K562 (cell line): ENCODE data around the gene TPD52L2. TPM values are rescaled to one million over a fixed set of nuclear protein-coding genes. Genes with fewer than 3 reads are reported as not detected.

ENCODE experiments used
- BACH1 ChIP-seq: fragments of 200-800 bp; sonication (Bioruptor generic); IDR thresholded peaks from 2 replicates; pipeline ENCODE4 v1.6.1; 2016; ENCODE audit warnings: missing genetic modification characterization, missing compliant biosample characterization
- E2F3 ChIP-seq: fragments of 250-450 bp; sonication (Bioruptor Pico); IDR thresholded peaks from 2 replicates; pipeline ENCODE4 v1.4.0; 2020; ENCODE audit warnings: mild to moderate bottlenecking
- ELF2 ChIP-seq: fragments of 250-450 bp; sonication (Bioruptor Pico); IDR thresholded peaks from 2 replicates; pipeline ENCODE4 v1.5.0; 2021; ENCODE audit warnings: mild to moderate bottlenecking
- FOXK1 ChIP-seq: sonication (generic); formaldehyde crosslinking; IDR thresholded peaks from 2 replicates; pipeline ENCODE4 v1.8.0; 2022; ENCODE audit warnings: missing genetic modification reagents, mild to moderate bottlenecking, borderline replicate concordance
- FOXP4 ChIP-seq: sonication (generic); formaldehyde crosslinking; IDR thresholded peaks from 2 replicates; pipeline ENCODE4 v1.8.0; 2022; ENCODE audit warnings: mild to moderate bottlenecking, missing genetic modification reagents, borderline replicate concordance
- PYGO2 ChIP-seq: fragments of 450-650 bp; IDR thresholded peaks from 2 replicates; pipeline ENCODE4 v1.6.1; 2016; ENCODE audit warnings: mild to moderate bottlenecking, missing genetic modification characterization, moderate library complexity, missing compliant biosample characterization
- SNRNP70 ChIP-seq: fragments of 200-400 bp; formaldehyde crosslinking; optimal IDR thresholded peaks from 2 replicates; pipeline ENCODE3; 2017; ENCODE audit warnings: low read depth, low read length
- ZNF12 ChIP-seq: sonication (generic); formaldehyde crosslinking; IDR thresholded peaks from 2 replicates; pipeline ENCODE4 v1.4.0; 2020; ENCODE audit warnings: mild to moderate bottlenecking, missing genetic modification reagents
- polyA plus RNA-seq, 8 experiments: library from polyadenylated mRNA; depleted of rRNA in 4 of 8; stranded (reverse) in 5 of 8; unstranded in 3 of 8; fragments of >200 nt; fragmentation: Nextera tagmentation in 2 of 8; fragmentation: Illumina TruSeq in 1 of 8; extraction: Ambion mirVana in 2 of 8; extraction: Trizol in 1 of 8; gene quantifications; 2 replicates each; pipeline versions ENCODE4 v1.2.1 to v1.2.3, GENCODE V29; 2011 to 2014; ENCODE audit warnings: inconsistent platforms in 1 of 8, missing spikeins in 1 of 8
- total RNA-seq, 7 experiments: library from RNA; depleted of rRNA in 6 of 7; stranded (reverse); fragments of >200 nt in 6 of 7; fragmentation: Illumina TruSeq in 2 of 7; extraction: Trizol in 2 of 7; gene quantifications; 2 replicates each; pipeline versions ENCODE4 v1.2.1 to v1.2.3, GENCODE V29; 2011 to 2021; ENCODE audit warnings: low replicate concordance in 1 of 7
- TF ChIP-seq, protein P1 (sequence below): fragments of 200-600 bp; sonication (generic); IDR thresholded peaks from one replicate; pipeline ENCODE4 v1.6.1; 2012; ENCODE audit warnings: mild to moderate bottlenecking, low read depth, low read length, inconsistent platforms
- TF ChIP-seq, protein P2 (sequence below): IDR thresholded peaks from 3 replicates; pipeline ENCODE4 v1.6.1; 2011; ENCODE audit warnings: borderline replicate concordance, mild to moderate bottlenecking; ENCODE audit not compliant: insufficient read length, insufficient read depth

TPD52L2 gene
- total and polyA plus RNA-seq, 9 of the 15 experiments (the other 6 are each of a cell fraction or from before 2014, with no cell fraction given): 1.9 to 117 (median 74.6) TPM

DNA sequence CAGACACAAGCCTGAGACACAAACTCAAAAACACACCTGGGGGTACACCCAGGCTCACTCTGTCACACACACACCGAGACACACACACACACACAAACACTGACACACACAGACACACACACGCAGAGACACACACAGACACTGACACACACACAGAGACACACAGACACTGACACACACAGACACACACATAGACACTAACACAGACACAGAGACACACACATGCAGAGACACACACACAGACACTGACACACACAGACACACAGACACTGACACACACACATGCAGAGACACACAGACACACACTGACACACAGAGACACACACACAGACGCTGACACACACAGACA is 18.2 kb upstream of the TPD52L2 start (continued):
- no peak for TF ChIP-seq ELF2
- TF ChIP-seq PYGO2 (tag): no peak
- no peak for TF ChIP-seq FOXP4 (CRISPR knock-in tag)
- no peak for TF ChIP-seq SNRNP70
- no peak for TF ChIP-seq BACH1 (tag)
- TF ChIP-seq, protein P1, sequence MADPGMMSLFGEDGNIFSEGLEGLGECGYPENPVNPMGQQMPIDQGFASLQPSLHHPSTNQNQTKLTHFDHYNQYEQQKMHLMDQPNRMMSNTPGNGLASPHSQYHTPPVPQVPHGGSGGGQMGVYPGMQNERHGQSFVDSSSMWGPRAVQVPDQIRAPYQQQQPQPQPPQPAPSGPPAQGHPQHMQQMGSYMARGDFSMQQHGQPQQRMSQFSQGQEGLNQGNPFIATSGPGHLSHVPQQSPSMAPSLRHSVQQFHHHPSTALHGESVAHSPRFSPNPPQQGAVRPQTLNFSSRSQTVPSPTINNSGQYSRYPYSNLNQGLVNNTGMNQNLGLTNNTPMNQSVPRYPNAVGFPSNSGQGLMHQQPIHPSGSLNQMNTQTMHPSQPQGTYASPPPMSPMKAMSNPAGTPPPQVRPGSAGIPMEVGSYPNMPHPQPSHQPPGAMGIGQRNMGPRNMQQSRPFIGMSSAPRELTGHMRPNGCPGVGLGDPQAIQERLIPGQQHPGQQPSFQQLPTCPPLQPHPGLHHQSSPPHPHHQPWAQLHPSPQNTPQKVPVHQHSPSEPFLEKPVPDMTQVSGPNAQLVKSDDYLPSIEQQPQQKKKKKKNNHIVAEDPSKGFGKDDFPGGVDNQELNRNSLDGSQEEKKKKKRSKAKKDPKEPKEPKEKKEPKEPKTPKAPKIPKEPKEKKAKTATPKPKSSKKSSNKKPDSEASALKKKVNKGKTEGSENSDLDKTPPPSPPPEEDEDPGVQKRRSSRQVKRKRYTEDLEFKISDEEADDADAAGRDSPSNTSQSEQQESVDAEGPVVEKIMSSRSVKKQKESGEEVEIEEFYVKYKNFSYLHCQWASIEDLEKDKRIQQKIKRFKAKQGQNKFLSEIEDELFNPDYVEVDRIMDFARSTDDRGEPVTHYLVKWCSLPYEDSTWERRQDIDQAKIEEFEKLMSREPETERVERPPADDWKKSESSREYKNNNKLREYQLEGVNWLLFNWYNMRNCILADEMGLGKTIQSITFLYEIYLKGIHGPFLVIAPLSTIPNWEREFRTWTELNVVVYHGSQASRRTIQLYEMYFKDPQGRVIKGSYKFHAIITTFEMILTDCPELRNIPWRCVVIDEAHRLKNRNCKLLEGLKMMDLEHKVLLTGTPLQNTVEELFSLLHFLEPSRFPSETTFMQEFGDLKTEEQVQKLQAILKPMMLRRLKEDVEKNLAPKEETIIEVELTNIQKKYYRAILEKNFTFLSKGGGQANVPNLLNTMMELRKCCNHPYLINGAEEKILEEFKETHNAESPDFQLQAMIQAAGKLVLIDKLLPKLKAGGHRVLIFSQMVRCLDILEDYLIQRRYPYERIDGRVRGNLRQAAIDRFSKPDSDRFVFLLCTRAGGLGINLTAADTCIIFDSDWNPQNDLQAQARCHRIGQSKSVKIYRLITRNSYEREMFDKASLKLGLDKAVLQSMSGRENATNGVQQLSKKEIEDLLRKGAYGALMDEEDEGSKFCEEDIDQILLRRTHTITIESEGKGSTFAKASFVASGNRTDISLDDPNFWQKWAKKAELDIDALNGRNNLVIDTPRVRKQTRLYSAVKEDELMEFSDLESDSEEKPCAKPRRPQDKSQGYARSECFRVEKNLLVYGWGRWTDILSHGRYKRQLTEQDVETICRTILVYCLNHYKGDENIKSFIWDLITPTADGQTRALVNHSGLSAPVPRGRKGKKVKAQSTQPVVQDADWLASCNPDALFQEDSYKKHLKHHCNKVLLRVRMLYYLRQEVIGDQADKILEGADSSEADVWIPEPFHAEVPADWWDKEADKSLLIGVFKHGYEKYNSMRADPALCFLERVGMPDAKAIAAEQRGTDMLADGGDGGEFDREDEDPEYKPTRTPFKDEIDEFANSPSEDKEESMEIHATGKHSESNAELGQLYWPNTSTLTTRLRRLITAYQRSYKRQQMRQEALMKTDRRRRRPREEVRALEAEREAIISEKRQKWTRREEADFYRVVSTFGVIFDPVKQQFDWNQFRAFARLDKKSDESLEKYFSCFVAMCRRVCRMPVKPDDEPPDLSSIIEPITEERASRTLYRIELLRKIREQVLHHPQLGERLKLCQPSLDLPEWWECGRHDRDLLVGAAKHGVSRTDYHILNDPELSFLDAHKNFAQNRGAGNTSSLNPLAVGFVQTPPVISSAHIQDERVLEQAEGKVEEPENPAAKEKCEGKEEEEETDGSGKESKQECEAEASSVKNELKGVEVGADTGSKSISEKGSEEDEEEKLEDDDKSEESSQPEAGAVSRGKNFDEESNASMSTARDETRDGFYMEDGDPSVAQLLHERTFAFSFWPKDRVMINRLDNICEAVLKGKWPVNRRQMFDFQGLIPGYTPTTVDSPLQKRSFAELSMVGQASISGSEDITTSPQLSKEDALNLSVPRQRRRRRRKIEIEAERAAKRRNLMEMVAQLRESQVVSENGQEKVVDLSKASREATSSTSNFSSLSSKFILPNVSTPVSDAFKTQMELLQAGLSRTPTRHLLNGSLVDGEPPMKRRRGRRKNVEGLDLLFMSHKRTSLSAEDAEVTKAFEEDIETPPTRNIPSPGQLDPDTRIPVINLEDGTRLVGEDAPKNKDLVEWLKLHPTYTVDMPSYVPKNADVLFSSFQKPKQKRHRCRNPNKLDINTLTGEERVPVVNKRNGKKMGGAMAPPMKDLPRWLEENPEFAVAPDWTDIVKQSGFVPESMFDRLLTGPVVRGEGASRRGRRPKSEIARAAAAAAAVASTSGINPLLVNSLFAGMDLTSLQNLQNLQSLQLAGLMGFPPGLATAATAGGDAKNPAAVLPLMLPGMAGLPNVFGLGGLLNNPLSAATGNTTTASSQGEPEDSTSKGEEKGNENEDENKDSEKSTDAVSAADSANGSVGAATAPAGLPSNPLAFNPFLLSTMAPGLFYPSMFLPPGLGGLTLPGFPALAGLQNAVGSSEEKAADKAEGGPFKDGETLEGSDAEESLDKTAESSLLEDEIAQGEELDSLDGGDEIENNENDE: no peak
- TF ChIP-seq ZNF12: no peak
- no peak for TF ChIP-seq E2F3 (CRISPR knock-in tag)
- TF ChIP-seq, protein P2, sequence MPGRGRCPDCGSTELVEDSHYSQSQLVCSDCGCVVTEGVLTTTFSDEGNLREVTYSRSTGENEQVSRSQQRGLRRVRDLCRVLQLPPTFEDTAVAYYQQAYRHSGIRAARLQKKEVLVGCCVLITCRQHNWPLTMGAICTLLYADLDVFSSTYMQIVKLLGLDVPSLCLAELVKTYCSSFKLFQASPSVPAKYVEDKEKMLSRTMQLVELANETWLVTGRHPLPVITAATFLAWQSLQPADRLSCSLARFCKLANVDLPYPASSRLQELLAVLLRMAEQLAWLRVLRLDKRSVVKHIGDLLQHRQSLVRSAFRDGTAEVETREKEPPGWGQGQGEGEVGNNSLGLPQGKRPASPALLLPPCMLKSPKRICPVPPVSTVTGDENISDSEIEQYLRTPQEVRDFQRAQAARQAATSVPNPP: no peak
- TF ChIP-seq FOXK1 (CRISPR knock-in tag): no peak
